Stimulated activated CD4-positive, alpha-beta T cell treated with anti-CD3 and anti-CD28 coated beads, Interleukin-1b, Interleukin-23, amount 100 ng/mL, for 4 hours (primary cell): ENCODE results near the gene CNNM2.
"Not testable (repeated sequence)": the region's sequence is repeated elsewhere in the genome, so short reads cannot be mapped to it uniquely, and the experiment has no call there.

Experiments
- DNase-seq, 2 donors: peaks; one replicate each; pipeline ENCODE4 v3.0.0-alpha.2; 2020; ENCODE audit warnings: low read depth in 2 of 2

Gene CNNM2

GRCh38 chr10:103106539-103106938 is 188.4 kb downstream of the CNNM2 start:
- no peak for DNase-seq

DNA sequence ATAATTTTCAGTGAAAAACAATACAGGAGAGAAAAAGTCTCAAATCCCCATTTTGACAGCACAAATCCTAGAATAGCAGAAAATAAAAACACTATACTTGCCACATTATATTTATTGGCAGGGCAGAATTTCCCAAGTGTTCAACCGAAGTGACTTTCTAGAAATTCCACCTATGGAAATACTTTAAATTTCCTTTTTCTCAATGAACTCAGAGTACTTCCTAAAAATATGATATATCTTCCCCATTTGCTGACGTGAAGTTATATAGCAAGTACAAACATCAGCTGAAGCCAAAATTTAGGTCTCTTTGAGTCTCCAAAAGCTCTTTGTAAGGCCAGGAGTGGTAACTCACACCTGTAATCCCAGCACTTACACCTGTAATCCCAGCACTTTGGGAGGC is 191.7 kb downstream of the CNNM2 start:
- DNase-seq, result no peak

GRCh38 chr10:103110407-103110806 is 192.3 kb downstream of the CNNM2 start:
- no peak for DNase-seq

- DNase-seq, result no peak
Observed at GRCh38 chr10:103111031-103111917, 193.2 kb downstream of the CNNM2 start.

DNA sequence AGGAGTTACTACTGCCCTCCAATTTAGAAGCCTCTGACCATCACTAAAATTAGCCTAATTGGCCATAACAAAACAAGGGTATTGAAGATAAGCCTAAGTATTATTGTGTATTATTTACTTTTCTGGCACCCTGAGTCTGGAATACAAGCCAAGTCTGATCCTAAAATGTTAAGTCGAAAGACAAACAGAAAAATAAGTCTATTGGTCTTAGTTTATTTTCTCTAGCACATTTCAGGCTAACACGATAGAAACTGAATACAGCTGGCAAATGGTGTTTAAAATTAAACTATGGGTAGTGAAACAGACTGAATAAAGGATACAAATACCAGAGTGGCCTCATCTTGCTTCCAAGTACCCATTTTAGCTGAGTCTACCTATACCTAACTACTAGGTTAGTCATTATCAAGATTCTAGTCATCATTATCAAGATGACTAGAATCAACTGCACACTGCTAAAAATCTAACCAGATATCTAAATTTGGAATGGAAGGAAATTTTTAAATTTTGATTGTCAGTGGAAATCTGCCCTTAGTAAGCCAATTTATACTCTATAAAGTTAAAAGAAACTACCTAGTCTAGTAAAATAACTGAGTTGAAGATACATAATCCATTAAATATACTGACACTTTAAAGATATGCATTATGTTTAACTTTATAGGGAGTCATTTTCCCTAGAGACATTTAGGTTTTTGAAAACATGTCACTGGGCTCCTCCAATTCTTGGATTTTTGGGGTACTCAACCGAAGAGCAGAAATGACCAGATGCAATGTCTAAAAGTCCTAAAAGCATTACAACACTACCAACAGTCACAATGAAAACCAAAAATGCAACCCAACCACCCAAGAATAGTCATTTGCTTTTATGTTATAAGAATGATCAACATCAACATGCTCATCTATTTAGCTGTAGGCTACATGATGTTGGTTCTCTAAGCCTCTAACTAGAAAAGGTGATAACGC is 194.1 kb downstream of the CNNM2 start:
- no peak for DNase-seq

DNA sequence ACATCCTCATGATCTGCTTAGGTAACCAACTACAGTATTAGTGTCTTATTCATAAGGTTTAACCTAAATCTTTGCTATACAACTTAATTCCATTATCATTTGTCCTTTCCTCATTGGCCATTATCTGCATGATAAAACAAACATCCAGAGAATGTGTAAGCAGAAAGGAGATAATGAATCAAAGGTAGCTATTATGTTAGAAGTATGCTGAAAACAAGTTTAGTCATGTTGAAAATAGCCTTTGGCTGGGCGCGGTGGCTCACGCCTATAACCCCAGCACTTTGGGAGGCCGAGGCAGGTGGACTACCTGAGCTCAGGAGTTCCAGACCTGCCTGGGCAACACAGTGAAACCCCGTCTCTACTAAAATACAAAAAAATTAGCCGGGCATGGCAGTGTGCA is 196.8 kb downstream of the CNNM2 start:
- no peak for DNase-seq

DNA sequence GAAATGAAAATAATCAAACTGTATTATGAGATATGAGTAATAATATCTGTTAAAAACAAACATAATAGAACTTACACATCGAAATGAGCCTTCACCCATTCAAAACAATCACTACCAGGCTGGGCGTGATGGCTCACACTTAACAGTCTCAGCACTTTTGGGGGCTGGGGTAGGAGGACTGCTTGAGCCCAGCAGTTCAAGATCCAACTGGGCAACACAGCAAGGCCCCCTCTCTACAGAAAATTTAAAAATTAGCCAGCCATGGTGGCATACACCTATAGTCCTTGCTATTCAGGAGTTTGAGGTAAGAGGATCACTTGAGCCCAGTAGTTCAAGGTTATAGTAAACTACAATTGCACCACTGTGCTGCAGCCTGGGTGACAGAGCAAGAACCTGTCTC is 199.2 kb downstream of the CNNM2 start:
- DNase-seq, result no peak

GRCh38 chr10:103120546-103120945 is 202.5 kb downstream of the CNNM2 start:
- DNase-seq, result no peak

DNA sequence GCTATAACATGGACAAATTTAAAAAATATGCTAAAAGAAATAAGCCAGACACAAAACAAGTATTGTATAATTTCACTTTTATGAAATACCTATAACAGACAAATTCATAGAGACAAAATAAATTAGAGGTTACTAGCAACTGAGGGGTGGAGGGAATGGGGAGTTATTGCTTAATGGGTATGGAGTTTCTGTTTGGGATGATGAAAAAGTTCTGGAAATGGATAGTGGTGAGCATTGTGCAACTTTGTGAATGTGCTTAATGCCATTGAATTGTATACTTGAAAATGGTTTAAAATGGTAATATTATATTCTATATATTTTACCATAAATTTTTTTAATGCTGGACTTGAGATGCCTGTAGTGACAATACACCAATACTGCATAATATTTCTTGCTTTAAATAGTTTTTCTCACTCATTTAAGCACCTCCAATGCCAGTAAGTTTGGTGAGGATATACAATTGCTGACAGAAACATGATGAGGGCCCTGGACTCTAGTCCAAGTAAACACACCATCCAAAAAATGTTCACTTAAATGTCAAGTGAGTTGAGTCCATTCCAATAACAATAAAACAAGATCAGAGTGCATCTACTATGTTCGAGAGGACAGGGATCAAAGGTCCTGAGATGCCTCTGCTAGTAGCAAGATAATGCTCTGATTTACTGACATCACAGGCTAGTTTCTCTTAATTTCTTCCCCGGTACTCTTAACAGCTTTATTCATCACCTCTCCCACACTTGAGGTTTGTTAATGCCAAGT is 203.1 kb downstream of the CNNM2 start:
- no peak for DNase-seq

- DNase-seq, result no peak
Observed at GRCh38 chr10:103123282-103124024, 205.4 kb downstream of the CNNM2 start.

GRCh38 chr10:103124420-103125096 is 206.5 kb downstream of the CNNM2 start:
- DNase-seq, result no peak

- DNase-seq, result no peak
Observed at GRCh38 chr10:103125323-103126267, 207.5 kb downstream of the CNNM2 start.

DNA sequence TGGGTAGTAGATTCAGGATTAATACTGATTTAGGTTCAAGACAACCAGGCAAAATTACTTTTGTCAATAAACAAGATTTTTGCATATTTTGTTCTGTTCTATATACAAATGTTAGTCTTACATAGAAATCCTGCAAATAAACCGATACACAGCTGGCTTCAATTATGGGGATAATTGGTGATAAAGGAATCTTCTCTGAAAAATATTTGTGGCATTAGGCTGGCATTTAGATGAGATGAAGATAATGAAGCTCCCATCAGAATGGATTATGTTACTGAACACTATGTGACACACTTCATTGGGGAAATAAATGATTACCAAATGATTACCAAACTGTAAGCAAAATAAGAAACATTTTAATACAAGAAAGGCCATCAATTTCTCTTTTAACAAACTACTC is 209.1 kb downstream of the CNNM2 start:
- no peak for DNase-seq

GRCh38 chr10:103130180-103130579 is 212.1 kb downstream of the CNNM2 start:
- not testable (repeated sequence) for DNase-seq

DNA sequence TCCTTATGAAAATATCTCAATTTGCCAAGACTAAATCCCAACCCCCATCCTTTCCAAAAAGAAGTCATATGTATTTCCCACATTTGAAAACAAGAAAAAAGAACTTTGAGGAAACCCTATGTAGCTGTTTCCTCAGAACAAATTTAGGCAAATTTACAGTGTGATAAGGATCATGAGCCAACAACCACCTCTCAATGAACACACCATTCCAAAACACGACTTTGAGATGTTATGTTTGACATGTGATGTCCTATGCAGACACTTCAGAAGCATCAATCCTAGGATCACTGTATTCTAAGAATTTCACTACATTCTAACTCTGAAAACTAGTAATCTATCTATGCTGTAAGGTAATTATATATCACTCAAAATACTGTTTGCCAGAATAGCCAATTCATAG is 212.8 kb downstream of the CNNM2 start:
- no peak for DNase-seq

DNA sequence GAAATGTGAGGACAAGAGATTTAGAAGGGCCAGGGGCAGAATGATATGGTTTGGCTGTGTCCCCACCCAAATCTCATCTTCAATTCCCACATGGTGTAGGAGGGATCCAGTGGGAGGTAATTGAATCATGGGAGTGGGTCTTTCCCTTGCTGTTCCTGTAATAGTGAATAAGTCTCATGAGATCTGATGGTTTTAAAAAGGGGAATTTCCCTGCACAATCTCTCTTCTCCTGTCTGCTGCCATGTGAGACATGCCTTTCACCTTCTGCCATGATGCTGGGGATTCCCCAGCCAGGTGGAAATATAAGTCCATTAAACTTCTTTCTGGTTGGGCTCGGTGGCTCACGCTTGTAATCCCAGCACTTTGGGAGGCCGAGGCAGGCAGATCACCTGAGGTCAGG is 217.1 kb downstream of the CNNM2 start:
- not testable (repeated sequence) for DNase-seq

DNA sequence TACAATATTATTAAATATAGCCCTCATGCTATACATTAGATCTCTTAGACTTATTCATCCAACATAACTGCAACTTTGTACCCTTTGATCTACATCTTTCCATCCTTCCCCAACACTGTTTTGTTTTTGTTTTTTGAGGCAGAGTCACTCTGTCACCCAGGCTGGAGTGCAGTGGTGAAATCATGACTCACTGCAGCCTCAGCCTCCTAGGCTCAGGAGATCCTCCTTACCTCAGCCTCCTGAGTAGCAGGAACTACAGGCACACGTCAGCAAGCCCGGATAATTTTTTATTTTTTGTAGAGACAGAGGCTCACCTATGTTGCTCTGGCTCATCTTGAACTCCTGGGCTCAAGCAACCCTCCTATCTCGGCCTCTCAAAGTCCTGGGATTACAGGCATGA is 221.7 kb downstream of the CNNM2 start:
- no peak for DNase-seq
